Right ventricle myocardium superior (tissue), 1 donor: ENCODE data around the gene BRD3OS. TPM values are rescaled to one million over a fixed set of nuclear protein-coding genes. Genes with fewer than 3 reads are reported as not detected.

Source experiments
- ATAC-seq: fragments of 200-7000 bp; cut with Tn5 transposase; one replicate; pipeline ENCODE4 v1.9.1; 2020; ENCODE audit warnings: mild to moderate bottlenecking; ENCODE audit not compliant: poor library complexity
- DNase-seq: peaks from one replicate; pipeline ENCODE4 v3.0.0-alpha.2; 2020
- intact Hi-C: fragments of 100-400 bp; cut with DNase I; formaldehyde crosslinking; loops from one replicate; pipeline ENCODE4 v1.11.2; 2022
- total RNA-seq: library from RNA; stranded (reverse); fragmentation: NEBNext Ultra II Directional; extraction: Animal tissue kit (Norgen Biotek cat#: 25700); gene quantifications from one replicate; pipeline ENCODE4 v1.2.1, GENCODE V29; 2021
- donor health status: DM: no; HTN: yes; CAD: no; lungs with severe emphysema.

The BRD3OS gene
- total RNA-seq, 1 donor from 2014 or later, result 4.9 TPM

- no peak for DNase-seq
- ATAC-seq, result no peak
- intact Hi-C loops, result no loop called here
Measured at GRCh38 chr9:134057307-134057657, 32.0 kb downstream of the BRD3OS start.

GRCh38 chr9:134057751-134058701, 32.7 kb downstream of the BRD3OS start:
- ATAC-seq, result no peak
- intact Hi-C loops, result no loop called here

GRCh38 chr9:134058716-134059115, 33.4 kb downstream of the BRD3OS start:
- ATAC-seq (no peak), DNase-seq (no peak)
- intact Hi-C loops, result no loop called here

More at GRCh38 chr9:134057751-134058701, 32.7 kb downstream of the BRD3OS start:
- peak; percentile 38 for DNase-seq

GRCh38 chr9:134059188-134059641, 33.9 kb downstream of the BRD3OS start:
- ATAC-seq, result no peak
- no peak for DNase-seq
- intact Hi-C loops, result no loop called here

GRCh38 chr9:134059661-134060395, 34.5 kb downstream of the BRD3OS start:
- DNase-seq (peak; percentile 46), ATAC-seq (no peak)
- intact Hi-C loops, result no loop called here

GRCh38 chr9:134060546-134060945, 35.3 kb downstream of the BRD3OS start:
- intact Hi-C loops, result no loop called here
- DNase-seq, result no peak
- no peak for ATAC-seq

GRCh38 chr9:134061019-134061687, 35.9 kb downstream of the BRD3OS start:
- DNase-seq (no peak), ATAC-seq (no peak)
- intact Hi-C loops, result no loop called here

GRCh38 chr9:134061688-134062371, 36.5 kb downstream of the BRD3OS start:
- intact Hi-C loops, result no loop called here

GRCh38 chr9:134062461-134063087, 37.3 kb downstream of the BRD3OS start:
- ATAC-seq (no peak), DNase-seq (no peak)
- intact Hi-C loops, result no loop called here

More at GRCh38 chr9:134061688-134062371, 36.5 kb downstream of the BRD3OS start:
- DNase-seq (no peak), ATAC-seq (no peak)

GRCh38 chr9:134063088-134063570, 37.8 kb downstream of the BRD3OS start:
- no peak for ATAC-seq
- DNase-seq, result no peak
- intact Hi-C loops, result no loop called here

- ATAC-seq, result no peak
- intact Hi-C loops, result no loop called here
- no peak for DNase-seq
Measured at GRCh38 chr9:134063571-134064450, 38.5 kb downstream of the BRD3OS start.

- intact Hi-C loops, result no loop called here
- no peak for DNase-seq
- no peak for ATAC-seq
Measured at GRCh38 chr9:134064711-134065110, 39.4 kb downstream of the BRD3OS start.

GRCh38 chr9:134065612-134066419, 40.5 kb downstream of the BRD3OS start:
- intact Hi-C loops, result no loop called here

GRCh38 chr9:134066526-134066912, 41.2 kb downstream of the BRD3OS start:
- DNase-seq (no peak), ATAC-seq (no peak)
- intact Hi-C loops, result no loop called here

More at GRCh38 chr9:134065612-134066419, 40.5 kb downstream of the BRD3OS start:
- ATAC-seq (no peak), DNase-seq (no peak)

- ATAC-seq (no peak), DNase-seq (no peak)
- intact Hi-C loops, result no loop called here
Measured at GRCh38 chr9:134066913-134067851, 41.9 kb downstream of the BRD3OS start.
